Peyer's patch (tissue), 4 donors: ENCODE results near the gene DCBLD2.

Experiments
- CTCF ChIP-seq, 6 experiments: fragments of 450-650 bp in 4 of 6; fragments of 200-600 bp in 2 of 6; sonication (generic) in 1 of 6; IDR thresholded peaks; one replicate each; pipeline ENCODE4 v1.5.1; 2017 to 2019; ENCODE audit warnings: antibody characterized with exemption in 6 of 6, mild to moderate bottlenecking in 3 of 6, moderate library complexity in 1 of 6
- POLR2A ChIP-seq, 2 donors: fragments of 450-650 bp; IDR thresholded peaks; one replicate each; pipeline ENCODE4 v1.5.1; 2017; ENCODE audit warnings: antibody characterized with exemption in 2 of 2, mild to moderate bottlenecking in 2 of 2, moderate library complexity in 2 of 2

DNA sequence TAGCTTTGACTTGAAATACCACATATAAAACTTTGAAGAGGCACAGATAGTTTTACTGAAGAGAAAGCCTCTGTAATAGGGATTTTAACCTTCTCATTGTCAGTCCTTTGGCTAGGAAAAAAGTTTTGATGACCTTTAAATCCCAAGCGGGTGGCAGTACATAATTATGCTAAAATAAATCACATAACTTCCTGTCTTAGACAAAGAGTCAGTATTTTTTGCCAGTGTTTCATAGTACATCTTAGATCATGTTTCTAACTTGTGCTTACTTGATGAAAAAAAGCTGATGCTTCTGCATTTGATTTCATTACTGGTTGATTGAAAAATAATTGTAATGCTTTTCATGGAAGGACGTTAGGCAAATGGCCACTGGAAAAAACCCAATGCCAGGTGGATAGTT lies 132.5 kb downstream of the DCBLD2 start:
- TF ChIP-seq CTCF (IDR thresholded peaks at IDR 0.05) (no peak), POLR2A (IDR thresholded peaks at IDR 0.05) (no peak)
